NCI-H2196 (cell line): Measurements from ENCODE around the gene NKX6-2.
"Not testable (repeated sequence)": the region's sequence is repeated elsewhere in the genome, so short reads cannot be mapped to it uniquely, and the experiment has no call there.

ENCODE experiments used
- DNase-seq: peaks from one replicate; lab custom pipeline; 2025; ENCODE audit not compliant: unreplicated experiment; lab: John Stamatoyannopoulos, UW

NKX6-2 gene

DNA sequence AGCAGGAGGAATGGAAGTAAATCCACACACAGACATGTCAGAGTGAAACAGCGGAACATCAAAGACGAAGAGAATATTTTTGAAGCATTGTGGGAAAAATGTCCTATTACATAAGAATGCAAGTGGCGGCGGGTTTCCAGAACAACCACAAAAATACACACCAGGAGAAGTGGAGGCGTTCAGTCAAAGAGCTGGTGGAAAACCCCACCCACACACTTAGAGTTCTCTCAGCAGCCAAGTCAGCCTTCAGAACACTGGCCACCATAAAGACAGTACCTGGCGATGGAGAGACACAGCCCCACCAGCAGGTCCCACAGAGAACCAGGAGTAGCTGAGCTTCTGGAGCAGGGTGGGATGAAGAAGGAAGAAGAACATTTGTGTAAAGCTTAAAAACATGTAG is 23.7 kb downstream of the NKX6-2 start:
- DNase-seq = no peak

DNA sequence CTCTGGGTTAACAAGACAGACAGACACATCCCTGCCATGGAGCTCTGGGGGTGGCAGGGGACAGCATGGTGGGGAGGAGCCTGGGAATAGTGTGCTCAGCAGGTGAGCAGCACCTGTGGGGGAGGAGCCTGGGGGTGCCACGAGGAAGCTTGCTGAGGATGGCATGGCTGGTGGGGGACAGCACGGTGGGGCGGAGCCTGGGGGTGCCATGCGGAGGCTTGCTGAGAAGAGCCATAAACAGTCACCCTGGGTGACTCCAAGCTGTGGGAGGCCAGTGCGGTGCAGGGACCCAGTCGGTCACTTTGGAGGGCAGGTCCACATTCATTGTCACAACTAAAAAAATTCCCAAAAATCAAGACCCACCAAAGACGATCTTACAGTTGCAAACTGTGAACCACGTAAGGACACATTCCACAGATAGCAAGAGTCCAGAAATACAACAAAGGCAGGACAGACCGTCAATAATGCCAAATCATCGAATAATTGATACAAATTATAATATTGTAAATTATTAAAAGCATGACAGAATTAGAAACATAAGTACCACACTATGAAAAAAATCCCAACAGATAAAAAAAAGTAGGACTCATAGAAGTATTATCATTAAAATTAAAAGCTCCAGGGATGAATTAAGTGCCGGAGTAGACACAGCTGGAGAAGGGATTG is 24.4 kb downstream of the NKX6-2 start:
- DNase-seq = no peak

DNA sequence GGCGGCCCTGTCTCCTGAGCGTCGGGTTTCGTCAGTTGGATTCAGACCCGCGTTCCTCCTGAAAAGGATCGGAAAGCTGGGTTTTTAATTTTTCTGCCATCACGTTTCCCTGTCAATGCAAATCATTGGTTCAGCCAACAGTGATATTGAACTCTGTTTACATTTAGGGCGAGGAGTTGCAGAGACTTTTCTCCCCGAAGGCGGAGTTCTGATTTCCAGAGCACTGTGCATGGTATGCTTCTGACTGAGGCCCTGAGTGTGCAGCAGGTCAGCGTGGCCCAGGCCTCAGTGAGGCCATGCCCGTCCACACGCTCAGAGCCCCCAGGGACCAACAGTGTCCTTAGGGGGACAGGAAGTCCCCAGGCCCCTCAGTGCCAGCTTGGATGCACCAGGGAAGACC is 27.1 kb downstream of the NKX6-2 start:
- DNase-seq = no peak

DNA sequence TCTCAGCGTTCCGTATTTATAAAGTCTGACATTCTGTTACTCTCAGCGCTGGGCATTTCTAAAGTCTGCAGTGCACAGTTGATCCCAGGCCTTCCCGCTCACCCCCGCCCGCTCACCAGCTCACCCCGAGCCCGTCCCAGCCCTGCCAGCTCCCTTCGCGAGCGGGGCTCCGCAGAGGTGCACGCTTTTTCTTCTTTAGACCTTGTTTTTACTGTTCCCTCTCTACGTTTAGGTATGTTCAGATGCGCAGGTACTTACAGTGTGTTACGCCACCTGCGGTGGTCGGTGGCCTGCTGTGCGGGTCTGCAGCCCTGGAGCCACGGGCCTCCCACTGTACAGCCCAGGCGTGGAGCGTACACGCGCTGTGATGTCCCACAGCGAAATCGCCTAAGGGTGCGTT is 28.8 kb downstream of the NKX6-2 start:
- DNase-seq = no peak

DNA sequence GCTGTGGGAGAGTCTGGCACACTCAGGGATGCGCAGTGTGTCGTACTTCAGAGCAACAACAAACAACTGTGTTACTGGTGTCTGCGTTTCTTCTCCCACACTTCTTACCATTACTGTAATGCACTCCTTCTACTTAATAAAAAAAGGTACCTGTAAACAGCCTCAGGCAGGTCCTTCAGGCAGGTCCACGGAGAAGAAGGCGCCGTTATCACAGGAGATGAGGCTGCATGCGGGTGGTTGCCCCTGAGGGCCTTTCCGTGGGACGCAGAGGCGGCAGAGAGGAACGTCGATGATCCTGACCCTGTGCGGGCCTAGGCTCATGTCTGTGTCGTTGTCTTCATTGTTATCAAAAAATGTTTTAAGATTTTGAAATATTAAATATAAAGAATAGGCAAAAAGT is 29.4 kb downstream of the NKX6-2 start:
- no peak for DNase-seq

DNA sequence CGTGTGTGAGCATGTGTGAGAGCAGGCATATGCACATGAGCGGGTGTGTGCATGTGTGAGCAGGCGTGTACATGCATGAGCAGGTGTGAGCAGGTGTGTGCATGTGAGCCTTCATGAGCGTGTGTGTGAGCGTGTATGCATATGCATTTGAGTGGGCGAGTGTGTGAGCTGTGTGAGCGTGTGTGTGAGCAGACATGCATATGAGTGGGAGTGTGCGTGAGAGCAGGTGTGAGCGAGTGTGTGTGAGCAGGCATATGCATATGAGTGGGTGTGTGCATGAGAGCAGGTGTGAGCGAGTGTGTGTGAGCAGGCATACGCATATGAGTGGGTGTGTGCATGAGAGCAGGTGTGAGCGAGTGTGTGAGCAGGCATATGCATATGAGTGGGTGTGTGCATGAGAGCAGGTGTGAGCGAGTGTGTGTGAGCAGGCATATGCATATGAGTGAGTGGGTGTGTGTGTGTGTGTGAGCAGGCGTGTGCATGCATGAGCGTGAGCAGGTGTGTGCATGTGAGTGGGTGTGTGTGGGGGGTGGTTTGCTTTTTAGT is 30.7 kb downstream of the NKX6-2 start:
- no peak for DNase-seq

DNA sequence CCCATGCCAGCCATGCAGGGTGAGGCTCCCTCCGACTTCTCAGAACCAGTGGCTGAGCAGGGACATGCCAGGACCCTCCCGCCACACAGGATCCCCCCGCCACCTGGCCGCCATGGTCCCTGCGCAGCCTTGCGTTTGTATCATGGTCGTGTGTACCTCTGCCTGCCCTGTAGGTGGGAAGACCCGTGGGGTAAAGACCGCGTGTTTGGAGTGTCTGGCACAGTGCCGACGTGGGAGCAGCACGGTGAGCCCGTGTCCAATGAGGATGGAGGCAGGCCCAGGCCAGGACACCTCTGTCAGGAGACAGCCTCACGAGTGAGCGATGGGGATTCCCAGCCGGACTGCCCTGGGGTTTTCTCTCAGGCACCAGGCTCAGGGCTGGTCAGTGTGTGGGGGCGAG is 31.9 kb downstream of the NKX6-2 start:
- DNase-seq = no peak

DNA sequence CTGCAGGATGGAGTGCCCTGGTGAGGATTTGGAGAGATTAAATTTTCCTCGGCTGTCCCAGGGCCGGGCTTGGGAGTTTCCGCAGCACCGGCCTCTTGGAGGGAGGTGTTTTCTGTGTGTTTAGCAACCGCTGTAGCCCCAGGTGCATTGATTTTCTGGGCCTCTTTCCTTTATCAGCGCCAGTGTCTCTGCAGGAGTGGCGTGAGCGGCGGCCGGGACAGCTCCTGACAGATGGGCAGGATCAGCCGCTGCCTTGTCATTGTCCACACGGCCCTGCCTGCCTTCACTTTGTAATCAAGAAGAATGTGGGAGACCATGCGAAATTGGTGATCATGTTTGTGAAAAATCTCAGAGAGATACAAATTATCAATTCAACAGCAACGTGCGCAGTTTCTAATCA is 32.4 kb downstream of the NKX6-2 start:
- no peak for DNase-seq

DNA sequence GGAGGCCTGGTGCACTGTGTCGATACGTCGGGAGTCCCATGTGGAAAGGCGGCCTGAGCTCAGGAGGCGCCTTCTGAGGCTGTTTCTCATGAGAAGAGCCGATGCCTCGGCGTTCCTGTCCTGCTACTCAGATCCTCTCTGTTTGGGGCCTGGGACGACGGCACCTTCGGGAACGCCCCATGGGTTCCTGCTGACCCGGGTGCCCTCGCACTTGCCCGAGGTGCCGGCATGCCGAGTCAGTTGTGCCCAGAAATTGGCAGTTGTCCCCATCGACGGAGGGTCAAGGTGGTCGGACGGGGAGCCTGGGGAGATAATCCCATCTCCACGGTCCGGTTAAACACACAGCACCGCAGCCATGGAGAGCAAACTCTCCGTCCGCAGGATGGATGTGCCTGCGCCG is 33.0 kb downstream of the NKX6-2 start:
- DNase-seq = no peak

DNA sequence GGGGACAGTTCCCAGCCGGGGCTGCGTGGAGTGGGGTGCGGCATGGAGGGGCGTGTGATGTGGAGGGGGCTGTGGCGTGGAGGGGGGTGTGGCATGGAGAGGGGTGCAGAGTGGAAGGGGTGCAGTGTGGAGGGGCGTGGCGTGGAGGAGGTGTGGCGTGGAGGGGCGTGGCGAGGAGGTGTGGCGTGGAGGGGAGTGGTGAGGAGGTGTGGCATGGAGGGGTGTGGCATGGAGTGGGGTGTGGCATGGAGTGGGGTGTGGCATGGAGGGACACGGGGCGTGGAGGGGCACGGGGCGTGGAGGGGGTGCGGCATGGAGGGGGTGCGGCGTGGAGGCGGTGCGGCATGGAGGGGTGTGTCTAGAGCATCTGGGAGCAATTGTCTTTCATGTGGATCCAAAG is 33.6 kb downstream of the NKX6-2 start:
- DNase-seq = no peak

DNA sequence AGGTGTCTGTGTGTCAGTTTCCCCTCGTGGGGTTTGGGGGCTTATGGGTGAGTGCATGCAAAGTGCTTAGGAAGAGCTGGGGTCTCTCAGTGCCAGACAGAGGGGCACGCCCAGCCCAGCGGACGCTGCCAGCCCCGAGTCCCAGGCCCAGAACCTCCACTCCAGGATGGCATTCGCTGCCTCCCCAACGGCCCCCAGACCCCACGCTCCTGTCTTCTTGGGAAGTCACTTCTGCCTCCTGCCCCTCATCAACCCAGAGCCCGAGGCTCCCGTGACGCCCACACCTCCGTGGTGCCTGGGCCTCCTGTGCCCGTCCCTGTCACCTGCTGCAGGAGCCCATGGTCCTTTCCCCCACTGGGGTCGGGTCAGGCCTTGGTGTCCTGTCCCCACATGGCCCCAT is 35.0 kb downstream of the NKX6-2 start:
- no peak for DNase-seq

DNA sequence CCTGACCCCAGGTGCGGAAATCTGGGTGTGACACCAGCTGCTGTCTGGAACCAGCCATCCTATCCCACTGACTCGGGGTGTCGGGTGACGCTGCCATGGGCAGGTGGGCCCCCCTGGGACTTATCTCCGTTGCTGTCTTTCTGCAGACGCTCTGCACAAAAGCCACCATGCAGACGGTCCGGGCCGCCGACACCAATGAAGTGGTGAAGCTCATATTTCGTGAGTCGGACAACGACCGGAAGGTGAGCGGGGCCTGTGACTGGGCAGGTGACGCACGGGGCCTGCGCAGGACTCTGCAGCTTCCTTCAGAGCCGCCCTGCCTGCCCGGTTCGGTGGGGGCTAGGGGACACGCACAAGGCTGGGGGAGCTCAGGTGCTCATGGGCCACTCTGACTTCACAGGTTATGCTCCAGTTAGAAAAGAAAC is 36.6 kb downstream of the NKX6-2 start:
- DNase-seq = no peak

DNA sequence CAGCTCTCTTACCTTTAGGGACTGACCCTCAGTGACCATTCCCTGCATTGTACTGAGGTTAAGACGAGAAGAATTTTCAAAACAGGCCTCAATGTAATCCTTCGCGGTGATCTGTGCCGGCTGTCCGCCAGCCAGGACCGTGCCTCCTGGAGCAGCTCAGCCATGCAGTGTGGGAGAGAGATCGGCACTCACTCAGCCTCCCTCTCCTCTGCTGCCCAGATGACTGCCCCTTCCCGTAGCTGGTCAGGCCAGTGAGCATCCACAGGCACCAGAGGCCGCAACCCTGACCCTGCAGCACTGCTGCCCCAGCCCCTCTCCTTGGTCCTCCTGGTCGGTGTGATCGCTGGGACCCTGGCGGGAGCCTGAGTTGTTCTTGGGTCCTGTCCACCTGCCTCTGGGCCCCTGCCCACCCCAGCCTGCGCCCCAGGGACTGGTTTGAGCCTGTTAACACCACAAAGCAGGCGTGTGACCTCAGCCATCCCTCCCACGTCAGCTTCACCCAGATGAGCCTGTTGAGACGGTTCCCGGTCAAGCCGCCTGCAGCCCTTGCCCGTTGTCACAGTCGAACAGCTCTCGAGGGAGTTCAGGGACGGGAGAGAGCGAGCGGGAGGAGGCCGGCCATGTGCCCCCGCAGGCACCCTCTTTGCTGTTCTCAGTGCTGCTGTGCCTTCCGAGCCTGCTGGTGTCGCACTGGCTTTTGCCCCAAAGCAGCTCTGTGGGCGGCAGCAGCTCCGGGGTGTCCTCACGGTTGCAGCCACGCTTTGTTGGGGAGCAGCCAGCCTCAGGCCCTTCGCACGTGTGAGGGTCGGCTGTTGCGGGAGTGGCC is 37.2 kb downstream of the NKX6-2 start:
- no peak for DNase-seq

DNA sequence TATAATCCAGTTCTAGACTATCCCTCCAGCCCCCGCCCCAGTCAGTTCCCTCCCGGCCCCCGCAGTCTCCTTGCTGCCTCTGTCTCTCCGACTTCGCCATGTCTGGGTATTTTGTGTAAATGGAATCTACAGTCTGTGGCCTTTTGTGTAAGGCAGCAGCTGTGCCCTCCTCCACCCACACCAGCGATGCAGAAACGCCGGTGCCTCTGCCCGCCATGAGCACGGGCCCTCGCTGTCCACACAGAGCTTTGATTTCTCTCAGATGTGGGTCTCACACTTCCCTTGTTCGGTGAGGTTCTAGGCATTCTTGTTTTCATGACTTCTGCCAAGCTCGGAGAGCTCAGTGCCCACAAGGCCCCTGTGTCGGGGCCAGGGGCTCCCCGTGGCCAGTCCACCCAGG is 37.8 kb downstream of the NKX6-2 start:
- DNase-seq = no peak

DNA sequence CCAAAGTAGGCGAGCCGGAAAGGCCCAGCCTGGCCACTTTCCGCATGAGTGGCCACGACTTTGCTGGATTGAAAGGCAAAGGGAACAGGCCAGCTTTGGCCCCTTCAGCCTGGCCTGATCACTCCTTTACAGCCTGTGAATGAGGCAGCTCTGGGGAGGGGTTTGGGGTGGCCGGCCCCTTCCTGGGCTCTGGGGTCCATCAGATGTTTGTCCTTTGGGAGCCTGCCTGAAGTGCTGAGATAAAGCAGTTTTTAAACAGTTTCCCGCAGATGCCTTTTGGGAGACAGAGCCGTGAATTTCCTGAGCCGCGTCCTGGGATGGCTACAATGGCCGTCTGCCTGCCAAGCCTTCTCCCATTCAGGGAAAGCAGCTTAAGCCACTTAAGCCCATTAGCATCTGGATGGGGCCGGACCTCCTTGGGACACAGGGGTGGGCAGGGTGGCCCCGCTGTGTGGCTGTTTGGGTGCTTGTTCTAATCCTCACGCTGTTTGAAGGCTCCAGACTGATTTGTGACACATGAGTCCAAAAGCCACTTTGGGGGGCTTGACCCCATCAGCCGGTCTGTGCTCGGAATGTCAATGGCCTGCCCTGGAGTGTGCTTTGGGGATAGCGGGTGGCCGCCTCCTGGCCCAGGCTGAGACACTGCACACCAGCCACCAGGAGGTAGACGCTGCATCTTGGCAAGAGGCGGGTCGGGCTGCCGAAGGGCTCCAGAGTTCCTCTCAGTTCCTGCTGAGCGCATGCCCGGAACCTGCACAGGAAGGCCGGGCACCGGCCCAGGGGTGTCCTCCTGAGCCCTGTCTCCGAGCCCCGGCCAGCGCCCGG is 38.9 kb downstream of the NKX6-2 start:
- no peak for DNase-seq

DNA sequence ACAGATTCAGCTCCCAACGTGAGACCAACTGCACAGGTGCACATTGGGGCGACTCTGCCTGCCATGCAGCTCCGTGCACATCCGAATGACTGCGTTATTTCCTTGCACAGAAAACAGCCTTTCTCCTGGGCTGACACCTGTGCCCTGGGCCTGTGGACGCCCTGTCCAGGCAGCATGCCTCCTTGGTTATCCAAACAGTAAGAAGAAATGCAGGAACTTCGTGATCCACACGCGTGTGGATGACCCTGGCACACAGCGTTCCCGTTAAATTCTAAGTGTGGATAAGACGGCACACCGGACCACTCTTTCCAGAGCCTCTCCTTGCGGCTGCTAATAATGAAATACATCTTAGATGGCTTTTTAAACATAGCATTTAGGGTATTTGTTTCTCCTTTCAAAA is 39.6 kb downstream of the NKX6-2 start:
- DNase-seq = no peak

DNA sequence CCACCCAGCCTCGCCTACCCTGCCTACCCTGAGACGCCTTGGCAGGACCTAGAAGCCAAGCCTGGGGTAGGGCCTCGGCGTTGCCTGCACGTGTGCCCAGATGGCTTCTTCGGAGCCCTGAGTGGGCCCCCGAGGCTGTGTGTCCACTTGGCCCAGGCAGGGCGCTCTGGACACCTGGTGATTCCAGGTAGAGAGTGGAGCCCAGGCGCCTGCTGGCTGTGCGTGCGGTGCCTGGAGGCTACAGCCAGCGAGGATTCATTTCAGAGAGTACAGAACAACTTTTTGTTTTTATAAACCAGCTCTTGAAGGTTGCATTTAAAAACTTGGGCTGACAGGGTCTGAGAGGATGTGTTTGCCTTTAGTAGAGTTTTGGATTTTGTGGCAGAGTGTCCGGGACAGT is 40.0 kb downstream of the NKX6-2 start:
- DNase-seq = no peak

DNA sequence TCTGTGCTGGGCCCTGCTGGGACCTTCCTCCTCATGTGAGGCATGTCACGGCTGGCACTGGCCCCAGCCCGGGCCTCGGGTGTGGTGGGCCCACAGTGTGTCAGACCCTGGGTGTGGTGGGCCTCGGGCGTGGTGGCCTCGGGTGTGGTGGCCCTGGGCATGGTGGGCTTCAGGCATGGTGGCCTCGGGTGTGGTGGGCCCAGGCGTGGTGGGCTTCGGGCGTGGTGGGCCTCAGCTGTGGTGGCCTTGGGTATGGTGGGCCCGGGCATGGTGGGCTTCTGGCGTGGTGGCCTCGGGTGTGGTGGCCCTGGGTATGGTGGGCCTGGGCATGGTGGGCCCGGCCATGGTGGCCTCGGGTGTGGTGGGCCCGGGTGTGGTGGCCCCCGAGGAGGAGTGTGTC is 40.4 kb downstream of the NKX6-2 start:
- DNase-seq = no peak

DNA sequence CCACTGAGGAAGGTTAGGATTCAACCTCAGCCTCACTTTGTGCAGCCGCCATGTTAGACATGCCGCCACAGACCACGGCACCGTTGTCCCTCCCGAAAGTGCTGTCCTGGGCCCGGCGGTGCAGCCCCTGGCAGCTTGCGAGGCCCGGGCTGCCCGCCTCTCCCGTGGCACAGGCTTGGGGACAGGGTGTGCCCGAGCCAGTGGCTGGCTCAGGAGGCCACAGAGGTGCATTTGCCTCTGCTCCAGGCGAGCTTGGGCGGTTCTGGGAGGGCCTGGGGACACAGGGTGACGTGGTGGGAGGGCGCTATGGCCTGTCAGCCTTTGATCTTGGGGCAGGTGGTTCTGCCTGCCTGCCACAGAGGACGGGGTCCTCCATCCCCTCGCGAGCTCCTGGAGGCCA is 41.1 kb downstream of the NKX6-2 start:
- DNase-seq = no peak

DNA sequence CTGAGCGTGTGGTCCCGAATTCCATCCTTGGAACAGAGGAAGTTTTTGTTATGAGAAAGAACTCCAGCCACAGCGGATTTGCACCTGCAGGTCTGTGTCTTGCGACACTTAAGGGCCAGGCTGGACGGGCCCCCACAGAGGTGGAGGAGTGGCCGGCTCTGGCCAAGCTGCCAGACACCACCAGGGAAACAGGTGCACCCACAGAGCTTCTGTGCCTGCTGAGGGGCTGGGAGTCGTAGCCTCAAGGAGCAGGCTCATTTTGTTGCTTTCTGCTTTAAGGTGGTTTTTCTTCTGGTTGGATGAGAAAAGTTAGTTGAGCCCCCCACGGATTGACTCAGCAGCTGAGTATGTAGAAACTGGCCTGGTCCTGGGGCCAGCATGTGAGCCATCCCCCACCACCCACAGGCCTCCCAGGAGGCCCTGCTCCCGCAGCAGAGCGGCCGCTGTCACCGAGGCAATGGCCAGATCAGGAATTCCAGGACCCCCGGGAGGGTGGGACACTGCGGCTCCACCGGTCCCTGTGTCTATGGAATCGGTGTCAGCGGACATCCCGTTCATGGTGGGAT is 41.9 kb downstream of the NKX6-2 start:
- no peak for DNase-seq

DNA sequence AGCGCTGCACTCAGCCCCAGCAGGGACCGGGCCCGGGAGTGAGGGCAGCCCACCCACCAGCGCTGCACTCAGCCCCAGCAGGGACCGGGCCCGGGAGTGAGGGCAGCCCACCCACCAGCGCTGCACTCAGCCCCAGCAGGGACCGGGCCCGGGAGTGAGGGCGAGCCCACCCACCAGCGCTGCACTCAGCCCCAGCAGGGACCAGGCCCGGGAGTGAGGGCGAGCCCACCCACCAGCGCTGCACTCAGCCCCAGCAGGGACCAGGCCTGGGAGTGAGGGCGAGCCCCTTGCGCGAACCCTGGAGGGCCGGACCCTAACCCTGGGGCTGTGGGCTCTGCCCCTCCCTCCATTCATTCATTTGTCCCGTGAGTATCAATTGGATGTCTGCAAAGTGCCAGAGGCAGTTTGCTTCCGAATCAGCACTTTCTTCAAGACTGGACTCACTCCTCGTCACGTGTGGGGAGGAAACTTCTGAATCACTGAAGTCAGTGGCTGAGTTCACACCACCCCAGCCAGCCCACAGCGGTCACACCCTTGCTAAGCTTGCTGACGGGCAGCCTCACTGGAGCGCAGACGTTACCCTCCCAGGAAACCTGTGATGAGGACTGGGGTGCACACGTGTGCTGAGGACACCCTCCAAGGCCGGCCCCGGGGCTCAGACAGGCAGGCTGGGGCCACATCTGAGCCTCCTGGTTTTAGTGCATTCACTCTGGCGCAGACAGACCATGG is 42.6 kb downstream of the NKX6-2 start:
- not testable (repeated sequence) for DNase-seq
